ENCODE measurements around the gene SIDT2.
"Not testable (repeated sequence)": the region's sequence is repeated elsewhere in the genome, so short reads cannot be mapped to it uniquely, and the experiment has no call there.

Gene SIDT2

GRCh38 chr11:117172724-117173421 lies 5.7 kb upstream of the SIDT2 start:
- no peak for DNase-seq (ENCODE audit: low spot score)

DNA sequence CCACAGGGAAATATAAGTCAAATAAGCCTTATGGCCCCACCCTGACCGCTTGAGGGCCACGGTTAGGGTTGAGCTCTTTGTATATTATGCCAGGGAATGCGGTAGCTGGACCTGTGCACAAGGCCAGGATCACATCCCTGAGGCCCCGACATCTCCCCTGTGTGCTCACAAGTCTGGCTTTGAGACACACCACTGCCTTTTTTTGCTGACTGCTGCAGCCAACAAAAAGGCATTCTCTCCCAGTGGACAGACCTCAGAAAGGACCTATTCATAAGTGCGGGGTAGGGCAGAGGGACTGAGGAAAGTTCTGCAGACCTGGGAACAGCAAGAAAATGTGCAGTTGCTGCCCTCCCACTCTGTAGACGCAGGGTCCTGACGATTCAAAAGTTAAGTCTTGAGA lies 3.4 kb upstream of the SIDT2 start:
- DNase-seq (ENCODE audit: low spot score) = no peak

- no peak for DNase-seq (ENCODE audit: low spot score)
Observed at GRCh38 chr11:117175781-117176180, 2.8 kb upstream of the SIDT2 start.

DNA sequence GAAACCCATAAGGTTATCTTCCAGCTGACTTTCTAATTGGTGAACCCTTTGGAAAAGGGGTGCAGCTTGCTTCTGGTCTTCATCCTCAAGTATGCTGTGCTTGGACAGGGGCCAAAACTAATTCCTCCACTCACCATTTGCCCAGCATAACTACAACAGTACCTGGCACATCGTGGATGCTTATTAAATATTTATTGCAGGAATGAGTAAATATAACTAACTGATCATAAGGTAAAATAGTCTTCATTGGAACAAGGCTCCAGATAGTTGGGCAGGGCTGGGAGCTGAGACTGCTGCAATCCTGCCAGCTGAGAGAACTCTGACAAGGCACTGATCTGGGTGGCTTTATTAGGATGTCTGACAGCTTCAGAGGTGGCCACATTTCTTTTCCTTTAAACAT lies 2.4 kb upstream of the SIDT2 start:
- DNase-seq (ENCODE audit: low spot score) = no peak

DNA sequence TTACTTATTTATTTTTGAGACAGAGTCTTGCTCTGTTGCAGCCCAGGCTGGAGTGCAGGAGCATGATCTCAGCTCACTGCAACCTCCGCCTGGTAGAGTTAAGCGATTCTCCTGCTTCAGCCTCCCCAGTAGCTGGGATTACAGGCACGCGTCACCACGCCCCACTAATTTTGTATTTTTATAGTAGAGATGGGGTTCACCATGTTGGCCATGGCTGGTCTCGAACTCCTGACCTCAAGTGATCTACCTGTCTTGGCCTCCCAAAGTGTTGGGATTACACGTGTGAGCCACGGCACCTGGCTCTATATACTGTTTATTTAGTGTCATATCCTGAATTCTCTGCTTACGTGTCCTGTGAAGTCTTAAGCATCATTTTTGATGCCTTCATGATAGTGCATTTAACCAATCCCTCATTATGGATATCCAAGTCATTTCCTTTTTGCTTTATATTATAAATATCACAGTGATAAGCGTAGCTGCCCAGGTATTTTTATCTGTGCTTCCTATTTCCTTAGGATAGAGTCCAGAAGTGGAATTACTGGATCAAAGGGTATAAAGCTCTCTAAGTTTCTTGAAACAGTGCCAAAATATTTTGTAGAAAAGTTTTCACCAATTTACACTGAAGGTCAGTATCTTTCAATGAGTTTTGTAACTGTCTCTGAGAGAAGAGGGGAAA lies 871 bp upstream of the SIDT2 start:
- no peak for DNase-seq (ENCODE audit: low spot score)

DNA sequence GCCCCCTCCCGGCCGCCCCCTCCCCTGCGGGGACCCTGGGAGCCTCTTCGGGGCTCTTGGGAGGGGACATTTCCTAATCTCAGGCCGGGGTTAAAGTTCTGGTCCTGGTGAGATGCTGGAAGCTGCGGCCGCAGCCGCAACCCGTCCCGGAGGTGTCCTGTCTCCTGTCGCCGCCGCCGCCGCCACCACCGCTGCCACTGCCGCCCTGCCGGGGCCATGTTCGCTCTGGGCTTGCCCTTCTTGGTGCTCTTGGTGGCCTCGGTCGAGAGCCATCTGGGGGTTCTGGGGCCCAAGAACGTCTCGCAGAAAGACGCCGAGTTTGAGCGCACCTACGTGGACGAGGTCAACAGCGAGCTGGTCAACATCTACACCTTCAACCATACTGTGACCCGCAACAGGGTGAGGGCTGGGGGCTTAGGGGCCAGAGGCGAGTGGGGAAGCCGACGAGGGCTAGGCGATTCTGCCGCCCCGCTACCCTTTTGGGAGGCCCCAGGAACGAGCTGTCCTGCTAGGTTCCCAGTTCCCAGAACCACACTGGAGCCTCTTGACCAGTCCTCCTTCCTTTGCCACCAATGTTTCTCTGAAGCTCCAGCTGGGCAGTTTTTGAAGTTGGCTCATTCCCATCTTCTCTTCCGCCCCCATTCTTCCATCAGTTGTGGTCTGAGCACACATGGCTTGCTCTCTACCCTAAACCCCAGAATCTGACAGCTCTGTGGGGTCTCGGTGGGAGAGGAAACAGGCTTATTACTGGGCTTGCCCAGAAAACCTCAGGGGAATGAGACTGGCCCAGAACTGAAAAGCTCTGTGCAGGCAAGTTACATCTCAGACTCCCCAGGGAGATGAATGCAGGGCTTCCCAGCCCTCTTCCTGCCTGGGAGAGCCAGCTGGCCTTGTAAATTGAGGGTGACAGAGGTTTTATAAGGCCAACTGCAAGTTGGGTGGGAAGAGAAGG lies 781 bp downstream of the SIDT2 start:
- DNase-seq (ENCODE audit: low spot score) = peak; percentile 78

DNA sequence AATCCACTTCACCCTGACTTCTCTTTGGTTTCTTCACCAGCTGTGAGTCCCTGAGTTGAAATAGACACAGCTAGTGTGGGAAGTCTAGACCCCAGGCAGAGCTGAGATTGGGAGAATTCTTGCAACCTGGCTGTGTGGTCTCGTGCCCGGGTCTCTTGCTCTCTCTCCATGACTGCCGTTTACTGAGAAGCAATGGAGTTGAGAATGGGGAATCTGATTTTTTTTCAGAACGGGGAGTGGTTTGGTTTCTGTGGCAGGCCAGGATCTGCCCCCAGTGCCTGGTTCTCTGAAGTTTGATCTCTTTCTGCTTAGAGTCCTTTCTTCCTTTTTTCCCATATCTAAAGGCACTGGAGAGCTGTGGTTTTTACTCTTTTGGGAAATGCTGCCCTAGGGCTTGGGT lies 1.5 kb downstream of the SIDT2 start:
- DNase-seq (ENCODE audit: low spot score) = peak; percentile 61

DNA sequence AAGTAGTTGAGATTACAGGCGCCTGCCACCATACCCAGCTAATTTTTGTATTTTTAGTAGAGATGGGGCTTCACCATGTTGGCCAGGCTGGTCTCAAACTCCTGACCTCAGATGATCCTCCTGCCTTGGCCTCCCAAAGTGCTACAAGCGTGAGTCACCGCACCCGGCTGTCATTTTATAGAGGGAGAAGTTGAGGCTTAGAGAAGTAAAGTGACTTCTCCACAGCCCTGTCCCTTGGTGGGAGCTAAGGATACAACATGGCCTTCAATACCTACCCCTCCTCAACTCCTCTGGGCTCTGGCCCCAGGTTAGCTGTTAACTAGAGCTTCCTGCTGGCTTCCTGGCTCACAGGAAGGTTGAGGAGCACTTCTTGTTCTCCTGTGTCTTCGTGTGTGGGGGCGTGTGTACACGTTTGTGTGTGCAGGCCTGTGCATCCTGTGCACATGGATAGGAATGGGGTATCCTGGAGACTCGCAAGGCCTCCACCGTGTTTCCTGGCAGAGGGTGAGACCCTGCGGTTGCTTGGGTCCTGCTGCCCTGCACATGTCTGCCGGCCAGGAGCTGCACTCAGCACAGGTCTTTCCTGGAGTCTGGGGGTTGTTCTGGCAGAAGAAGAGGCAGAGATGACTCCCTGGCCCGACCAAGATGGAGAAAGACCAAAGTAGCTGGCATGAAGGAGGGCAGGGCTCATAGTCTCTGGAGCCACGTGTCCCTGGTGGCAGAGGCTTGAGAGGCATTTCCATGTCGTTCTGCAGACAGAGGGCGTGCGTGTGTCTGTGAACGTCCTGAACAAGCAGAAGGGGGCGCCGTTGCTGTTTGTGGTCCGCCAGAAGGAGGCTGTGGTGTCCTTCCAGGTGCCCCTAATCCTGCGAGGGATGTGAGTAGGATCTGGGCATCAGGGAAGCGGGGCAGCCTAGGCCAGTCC lies 2.4 kb downstream of the SIDT2 start:
- peak; percentile 71 for DNase-seq (ENCODE audit: low spot score)

DNA sequence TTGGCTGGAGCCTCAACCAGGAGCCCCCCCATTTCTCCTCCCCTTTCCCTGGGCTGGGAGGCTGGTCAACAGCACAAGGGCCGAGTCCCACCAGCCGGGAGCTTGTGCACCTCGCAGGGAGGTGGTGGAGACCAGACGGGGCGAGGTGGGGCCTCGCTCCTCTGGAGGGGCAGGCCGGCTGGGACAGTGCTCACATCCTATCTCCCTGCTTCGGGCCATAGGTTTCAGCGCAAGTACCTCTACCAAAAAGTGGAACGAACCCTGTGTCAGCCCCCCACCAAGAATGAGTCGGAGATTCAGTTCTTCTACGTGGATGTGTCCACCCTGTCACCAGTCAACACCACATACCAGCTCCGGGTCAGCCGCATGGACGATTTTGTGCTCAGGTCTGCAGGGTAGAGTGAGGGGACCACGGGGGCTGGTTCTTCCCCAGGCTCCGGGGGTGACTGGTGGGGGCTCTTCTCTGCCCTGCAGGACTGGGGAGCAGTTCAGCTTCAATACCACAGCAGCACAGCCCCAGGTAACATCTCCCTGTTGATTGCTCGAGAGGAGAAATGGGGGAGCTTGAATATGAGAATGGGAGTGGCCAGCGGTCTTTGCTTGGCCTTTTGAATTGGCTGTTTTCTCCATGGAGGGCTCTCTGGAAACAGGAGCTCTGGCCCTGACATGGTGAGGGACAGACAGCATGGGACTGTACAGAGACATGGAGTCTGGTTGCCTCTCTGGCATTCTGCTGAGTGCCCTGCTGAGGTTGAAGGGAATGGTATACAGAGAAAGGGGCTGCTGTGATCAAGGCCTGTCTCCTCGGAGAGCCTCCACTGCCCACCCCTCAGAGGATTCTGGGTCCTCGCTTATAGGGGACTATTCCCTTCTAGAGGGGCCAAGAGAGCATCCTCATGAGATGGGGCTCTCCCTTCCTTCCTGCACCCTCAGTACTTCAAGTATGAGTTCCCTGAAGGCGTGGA lies 3.3 kb downstream of the SIDT2 start:
- no peak for DNase-seq (ENCODE audit: low spot score)

DNA sequence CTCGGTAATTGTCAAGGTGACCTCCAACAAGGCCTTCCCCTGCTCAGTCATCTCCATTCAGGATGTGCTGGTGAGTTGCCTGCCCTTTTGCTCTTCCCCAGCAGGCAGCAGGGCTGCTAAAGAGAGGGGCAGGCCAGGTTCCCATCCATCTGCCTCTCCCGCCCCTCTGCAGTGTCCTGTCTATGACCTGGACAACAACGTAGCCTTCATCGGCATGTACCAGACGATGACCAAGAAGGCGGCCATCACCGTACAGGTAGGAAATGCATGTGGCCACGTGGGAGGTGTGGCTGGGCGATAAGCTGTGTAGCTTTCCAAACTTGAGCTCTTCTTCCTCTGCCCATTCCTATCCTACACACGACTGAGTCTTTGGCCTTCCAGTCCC lies 4.0 kb downstream of the SIDT2 start:
- no peak for DNase-seq (ENCODE audit: low spot score)

DNA sequence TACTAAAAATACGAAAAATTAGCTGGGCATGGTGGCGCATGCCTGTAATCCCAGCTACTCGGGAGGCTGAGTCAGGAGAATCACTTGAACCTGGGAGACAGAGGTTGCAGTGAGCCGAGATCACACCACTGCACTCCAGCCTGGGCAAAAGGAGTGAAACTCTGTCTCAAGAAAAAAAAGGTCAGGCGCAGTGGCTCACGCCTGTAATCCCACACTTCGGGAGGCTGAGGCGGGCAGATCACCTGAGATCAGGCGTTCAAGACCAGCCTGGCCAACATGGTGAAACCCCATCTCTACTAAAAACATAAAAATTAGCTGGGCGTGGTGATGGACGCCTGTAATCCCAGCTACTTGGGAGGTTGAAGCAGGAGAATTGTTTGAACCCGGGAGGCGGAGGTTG lies 4.6 kb downstream of the SIDT2 start:
- not testable (repeated sequence) for DNase-seq (ENCODE audit: low spot score)

DNA sequence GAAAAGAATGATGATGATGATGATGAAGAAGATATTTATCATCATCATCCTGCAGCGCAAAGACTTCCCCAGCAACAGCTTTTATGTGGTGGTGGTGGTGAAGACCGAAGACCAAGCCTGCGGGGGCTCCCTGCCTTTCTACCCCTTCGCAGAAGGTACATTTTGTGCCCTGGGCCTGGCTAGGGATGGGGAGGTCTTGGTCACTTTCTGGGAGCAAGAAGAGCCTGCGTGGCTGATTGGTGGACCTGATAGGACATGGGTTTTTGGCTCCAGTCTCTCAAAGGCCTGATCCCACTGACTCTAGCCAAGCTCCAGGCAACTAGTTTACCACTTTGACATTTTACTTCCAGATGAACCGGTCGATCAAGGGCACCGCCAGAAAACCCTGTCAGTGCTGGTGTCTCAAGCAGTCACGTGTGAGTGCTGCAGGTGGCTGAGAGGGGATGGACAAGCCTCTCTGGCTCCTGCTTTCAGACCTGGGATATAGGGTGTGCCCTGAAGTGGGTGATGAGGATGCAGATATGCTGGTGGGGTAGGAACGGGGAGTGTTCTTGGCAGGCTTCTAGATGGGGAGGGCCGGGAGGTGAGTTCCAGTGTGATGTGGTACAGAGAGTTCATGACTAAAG lies 5.3 kb downstream of the SIDT2 start:
- DNase-seq (ENCODE audit: low spot score) = no peak

GRCh38 chr11:117185736-117186430 lies 7.3 kb downstream of the SIDT2 start:
- DNase-seq (ENCODE audit: low spot score) = no peak

DNA sequence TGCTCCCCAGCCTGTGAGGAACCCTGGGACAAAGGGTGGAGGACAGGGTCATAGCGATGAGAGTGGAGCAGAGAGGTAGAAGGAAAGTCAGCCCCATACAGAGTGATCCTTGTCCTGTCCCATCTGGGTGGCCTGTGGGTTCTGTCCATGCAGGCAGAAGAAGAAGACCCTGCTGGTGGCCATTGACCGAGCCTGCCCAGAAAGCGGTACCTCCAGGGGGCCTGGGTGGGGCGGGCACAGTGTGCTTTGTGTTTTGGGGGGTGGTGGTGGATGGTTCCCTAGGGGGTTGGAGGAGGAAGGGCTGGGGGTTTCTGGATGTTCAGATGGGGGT lies 7.9 kb downstream of the SIDT2 start:
- no peak for DNase-seq (ENCODE audit: low spot score)

- no peak for DNase-seq (ENCODE audit: low spot score)
Observed at GRCh38 chr11:117187007-117187406, 8.5 kb downstream of the SIDT2 start.

DNA sequence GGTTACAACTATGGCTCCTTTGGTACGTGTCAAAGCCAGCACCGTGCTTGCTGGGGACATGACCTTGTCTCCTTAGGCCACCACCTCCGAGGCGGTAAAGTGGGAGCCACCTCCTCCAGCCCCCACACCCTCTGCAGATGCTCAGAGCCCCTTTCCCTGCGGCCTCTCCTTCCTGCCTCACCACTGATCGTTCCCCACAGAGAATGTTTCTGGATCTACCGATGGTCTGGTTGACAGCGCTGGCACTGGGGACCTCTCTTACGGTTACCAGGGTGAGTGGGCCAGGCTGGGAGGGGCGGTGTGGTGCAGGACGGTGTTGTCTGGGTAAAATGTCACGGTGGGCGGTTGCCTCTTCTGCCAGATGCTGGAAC lies 8.9 kb downstream of the SIDT2 start:
- DNase-seq (ENCODE audit: low spot score) = no peak

- no peak for DNase-seq (ENCODE audit: low spot score)
Observed at GRCh38 chr11:117187799-117188481, 9.4 kb downstream of the SIDT2 start.

- no peak for DNase-seq (ENCODE audit: low spot score)
Observed at GRCh38 chr11:117188620-117189081, 10.1 kb downstream of the SIDT2 start.
